ENCODE measurements around the gene MPP3. TPM values are rescaled to one million over a fixed set of nuclear protein-coding genes. Genes with fewer than 3 reads are reported as not detected.
A peak's percentile ranks its signal among the peaks of the same experiment; 100 is the strongest.

MPP3 gene
- total and polyA plus RNA-seq, 3 donors from 2014 or later: 5.9 to 18.2 (median 16.7) TPM

GRCh38 chr17:43823350-43824084 lies 9.4 kb downstream of the MPP3 start:
- H3K27me3 ChIP-seq: no peaks in the 10 kb centered on the region
- intact Hi-C loops (cut with DNase I; ENCODE audit: low total_unique reads): no loop called here
- no peaks in the 10 kb centered on the region for H3K4me1 ChIP-seq
- DNase-seq: peak; percentile 85
- H3K36me3 ChIP-seq (ENCODE audit: low read depth, missing control alignments): no peaks in the 10 kb centered on the region
- peak overlapping the region in 1 of 2 donors; percentile 71 for H3K27ac ChIP-seq
- TF ChIP-seq POLR2A (IDR thresholded peaks at IDR 0.05) (no peak), CTCF (IDR thresholded peaks at IDR 0.05) (no peak)
- H3K4me3 ChIP-seq: no peak overlapping the region
- no peaks in the 10 kb centered on the region for H3K9me3 ChIP-seq
- 65 to 80% methylated on average over 10 of the region's 10 CpGs for WGBS, 2 donors

- WGBS, 2 donors: 81 to 92% methylated on average over 5 of the region's 5 CpGs
- no peak overlapping the region for H3K4me3 ChIP-seq
- no peak for DNase-seq
- TF ChIP-seq POLR2A (IDR thresholded peaks at IDR 0.05): no peak
- TF ChIP-seq CTCF (IDR thresholded peaks at IDR 0.05): no peak
- H3K9me3 ChIP-seq: no peaks in the 10 kb centered on the region
- intact Hi-C loops (cut with DNase I; ENCODE audit: low total_unique reads): no loop called here
- peak overlapping the region in 1 of 2 donors; percentile 18 for H3K27ac ChIP-seq
- H3K36me3 ChIP-seq (ENCODE audit: low read depth, missing control alignments): no peaks in the 10 kb centered on the region
- H3K4me1 ChIP-seq: no peaks in the 10 kb centered on the region
- no peaks in the 10 kb centered on the region for H3K27me3 ChIP-seq
These were observed 10.3 kb downstream of the MPP3 start for GRCh38 chr17:43822570-43823190.

- no peaks in the 10 kb centered on the region for H3K27me3 ChIP-seq
- no peak for DNase-seq
- H3K9me3 ChIP-seq: no peaks in the 10 kb centered on the region
- no peaks in the 10 kb centered on the region for H3K36me3 ChIP-seq (ENCODE audit: low read depth, missing control alignments)
- no peak overlapping the region for H3K4me3 ChIP-seq
- WGBS, 2 donors: 88 to 93% methylated on average over 6 to 14 of the region's 14 CpGs
- TF ChIP-seq CTCF (IDR thresholded peaks at IDR 0.05) (no peak), POLR2A (IDR thresholded peaks at IDR 0.05) (no peak)
- no peak overlapping the region for H3K27ac ChIP-seq
- no peaks in the 10 kb centered on the region for H3K4me1 ChIP-seq
- intact Hi-C loops (cut with DNase I; ENCODE audit: low total_unique reads): no loop called here
These were observed 12.2 kb downstream of the MPP3 start for GRCh38 chr17:43820759-43821158.

GRCh38 chr17:43818966-43819365 lies 14.0 kb downstream of the MPP3 start:
- TF ChIP-seq POLR2A (IDR thresholded peaks at IDR 0.05): no peak
- TF ChIP-seq CTCF (IDR thresholded peaks at IDR 0.05): no peak
- DNase-seq: no peak
- no peaks in the 10 kb centered on the region for H3K27me3 ChIP-seq
- intact Hi-C loops (cut with DNase I; ENCODE audit: low total_unique reads): no loop called here
- no peaks in the 10 kb centered on the region for H3K9me3 ChIP-seq
- no peak overlapping the region for H3K27ac ChIP-seq
- WGBS, 2 donors: 94 to 95% methylated on average over 4 to 5 of the region's 5 CpGs
- no peaks in the 10 kb centered on the region for H3K4me1 ChIP-seq
- no peak overlapping the region for H3K4me3 ChIP-seq
- no peaks in the 10 kb centered on the region for H3K36me3 ChIP-seq (ENCODE audit: low read depth, missing control alignments)

All from testis (tissue), 3 donors.